ENCODE data around the gene NAGPA.

DNA sequence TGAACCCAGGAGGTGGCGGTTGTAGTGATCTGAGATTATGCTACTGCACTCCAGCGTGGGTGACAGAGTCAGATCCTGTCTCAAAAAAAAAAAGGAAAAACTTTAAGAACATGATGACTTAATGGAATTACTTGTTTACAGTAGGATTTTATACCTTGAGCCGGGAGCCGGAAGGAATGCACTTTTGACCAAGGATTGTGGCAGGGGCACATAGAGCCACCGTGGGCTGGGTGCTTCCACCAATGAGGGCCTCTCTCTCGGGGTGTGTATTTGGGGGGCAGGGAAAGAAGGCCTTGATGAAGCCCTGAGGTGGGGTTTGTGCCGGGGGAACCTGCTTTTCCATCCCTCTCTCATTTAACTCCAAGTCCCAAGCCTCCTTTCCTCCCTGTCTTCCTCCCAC lies 6.7 kb upstream of the NAGPA start:
- TF ChIP-seq, protein P1, sequence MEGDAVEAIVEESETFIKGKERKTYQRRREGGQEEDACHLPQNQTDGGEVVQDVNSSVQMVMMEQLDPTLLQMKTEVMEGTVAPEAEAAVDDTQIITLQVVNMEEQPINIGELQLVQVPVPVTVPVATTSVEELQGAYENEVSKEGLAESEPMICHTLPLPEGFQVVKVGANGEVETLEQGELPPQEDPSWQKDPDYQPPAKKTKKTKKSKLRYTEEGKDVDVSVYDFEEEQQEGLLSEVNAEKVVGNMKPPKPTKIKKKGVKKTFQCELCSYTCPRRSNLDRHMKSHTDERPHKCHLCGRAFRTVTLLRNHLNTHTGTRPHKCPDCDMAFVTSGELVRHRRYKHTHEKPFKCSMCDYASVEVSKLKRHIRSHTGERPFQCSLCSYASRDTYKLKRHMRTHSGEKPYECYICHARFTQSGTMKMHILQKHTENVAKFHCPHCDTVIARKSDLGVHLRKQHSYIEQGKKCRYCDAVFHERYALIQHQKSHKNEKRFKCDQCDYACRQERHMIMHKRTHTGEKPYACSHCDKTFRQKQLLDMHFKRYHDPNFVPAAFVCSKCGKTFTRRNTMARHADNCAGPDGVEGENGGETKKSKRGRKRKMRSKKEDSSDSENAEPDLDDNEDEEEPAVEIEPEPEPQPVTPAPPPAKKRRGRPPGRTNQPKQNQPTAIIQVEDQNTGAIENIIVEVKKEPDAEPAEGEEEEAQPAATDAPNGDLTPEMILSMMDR (IDR thresholded peaks at IDR 0.05), result no peak
- no peak for TF ChIP-seq POLR2A (IDR thresholded peaks at IDR 0.05)

All from lower leg skin (tissue), 3 donors.